AG08396 (cell line): ENCODE results near the gene TMIE.
A peak's percentile ranks its signal among the peaks of the same experiment; 100 is the strongest.
"Not testable (repeated sequence)": the region's sequence is repeated elsewhere in the genome, so short reads cannot be mapped to it uniquely, and the experiment has no call there.

ENCODE experiments used
- DNase-seq: peaks from one replicate; pipeline ENCODE4 v3.0.0; 2012; ENCODE audit warnings: low spot score, mixed read lengths

TMIE gene

DNA sequence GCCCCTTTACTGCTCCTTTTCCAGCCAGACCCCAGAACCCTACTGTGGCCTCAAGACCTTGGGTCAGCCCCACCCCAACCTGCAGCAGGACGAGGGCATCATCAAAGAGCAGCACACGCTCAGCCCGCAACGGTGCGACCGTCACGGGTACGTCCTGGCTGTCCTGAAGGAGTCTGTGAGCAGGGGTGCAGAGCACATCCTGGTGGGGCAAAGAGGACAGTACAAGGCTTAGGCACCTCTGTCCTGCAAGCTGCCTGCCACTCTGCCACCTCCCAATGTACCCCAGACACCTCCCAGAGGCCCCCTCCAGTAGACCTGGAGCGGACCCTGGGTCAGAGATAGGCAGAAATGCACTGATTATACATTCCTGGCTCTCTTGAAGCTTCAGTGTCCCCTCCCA is 15.7 kb upstream of the TMIE start:
- no peak for DNase-seq

DNA sequence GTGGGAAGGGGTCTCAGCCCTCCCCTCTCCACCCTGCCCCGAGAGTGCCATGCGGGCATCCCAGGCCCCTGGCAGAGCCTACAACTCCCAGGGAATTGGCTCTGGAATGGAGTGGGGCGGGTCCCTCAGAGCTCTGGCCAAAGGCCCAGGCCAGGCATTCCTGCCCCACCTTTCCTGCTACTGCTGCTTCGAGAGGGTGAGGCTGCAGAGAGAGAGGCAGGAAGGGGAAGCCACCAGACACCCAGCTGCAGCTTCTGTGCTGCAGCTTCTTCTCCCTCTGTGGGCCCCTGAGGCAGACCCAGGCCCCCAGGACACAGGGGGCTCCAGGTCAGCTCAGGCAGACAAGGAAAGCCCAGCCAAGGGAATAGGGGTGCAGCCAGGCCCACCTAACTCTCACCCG is 10.4 kb upstream of the TMIE start:
- DNase-seq, result no peak

DNA sequence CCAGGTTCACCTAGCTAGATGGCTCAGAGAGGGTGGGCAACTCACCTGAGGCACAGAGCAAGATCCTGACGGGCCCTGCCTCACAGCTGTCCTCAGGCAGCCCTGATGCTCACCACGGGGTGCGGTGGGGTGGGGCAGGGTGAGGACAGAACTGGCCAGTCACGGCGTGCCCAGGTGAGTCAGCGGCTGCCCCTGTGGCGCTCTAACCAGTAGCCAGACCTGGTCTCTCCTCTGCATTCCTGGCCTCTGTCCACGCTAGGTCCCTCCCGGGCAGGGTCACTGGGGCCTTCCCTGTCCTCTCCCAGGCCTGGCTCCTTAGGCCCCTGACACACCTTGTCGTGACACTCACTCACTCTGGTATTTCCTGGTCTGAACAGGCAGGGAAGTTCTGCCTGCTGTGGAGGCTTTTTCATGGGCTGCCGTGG is 8.6 kb upstream of the TMIE start:
- no peak for DNase-seq

DNA sequence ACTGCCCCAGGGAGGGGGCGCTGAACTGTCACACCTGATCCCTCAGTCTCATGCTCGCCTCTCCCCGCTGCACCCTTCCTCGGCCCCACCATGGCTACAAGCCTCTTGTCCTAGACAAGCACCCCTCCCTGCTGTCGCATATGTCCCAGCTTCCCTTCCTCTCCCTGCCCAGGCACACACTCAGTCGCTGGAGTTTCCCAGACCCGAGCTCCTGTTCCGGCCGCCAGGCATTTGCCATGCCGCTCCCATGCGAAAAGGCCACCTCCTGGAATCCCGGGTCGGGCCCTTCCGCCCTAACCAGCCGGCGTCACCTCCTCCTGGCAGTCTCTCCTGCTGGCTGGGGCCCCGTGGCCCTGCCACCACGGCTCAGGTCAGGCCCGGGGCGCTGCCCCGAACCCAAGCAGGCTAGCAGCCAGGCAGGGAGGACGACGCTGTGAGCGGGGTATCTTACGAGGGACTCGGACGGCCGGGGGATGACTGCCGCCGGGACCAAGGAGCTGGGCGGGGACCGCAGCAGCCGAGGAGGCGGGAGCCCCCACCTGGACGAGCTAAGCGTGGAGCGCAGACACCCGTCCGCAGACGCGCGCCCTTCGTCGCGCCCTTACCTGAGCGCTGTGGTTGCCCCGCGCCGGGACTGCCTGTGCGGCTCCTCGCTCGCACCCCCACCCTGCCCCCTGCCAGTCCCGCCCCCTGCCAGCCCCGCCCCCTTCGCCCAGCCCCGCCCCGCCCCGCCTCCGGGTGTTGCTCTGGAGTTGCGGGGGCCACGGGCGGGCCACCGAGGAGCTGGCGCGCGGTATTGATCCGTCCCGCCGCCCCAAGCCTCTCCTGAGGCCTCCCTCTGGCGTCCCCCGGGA is 7.9 kb upstream of the TMIE start, which contains the start of gene ALS2CL:
Gene ALS2CL, minus strand, starts transcription at position 642 of the 854 bp plus-strand sequence. CDS start 4,239 bp downstream, outside the sequence.
- DNase-seq, result peak; percentile 84

DNA sequence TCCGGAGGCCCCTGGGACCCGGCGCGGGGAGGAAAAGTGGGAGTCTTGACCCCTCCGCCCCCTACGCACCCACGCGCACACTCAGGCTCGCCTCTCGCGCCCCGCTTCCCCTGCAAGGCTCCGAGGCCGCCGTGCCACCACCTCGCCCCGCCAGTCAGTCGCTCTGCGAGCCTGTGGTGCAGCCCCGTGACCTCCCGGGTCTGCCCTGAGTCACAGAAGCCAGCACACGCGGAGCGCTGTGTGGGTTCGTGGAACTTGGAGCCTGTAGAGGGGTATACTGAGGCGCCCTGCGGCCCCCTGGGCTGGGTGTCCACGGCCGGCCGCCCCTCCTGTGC is 7.3 kb upstream of the TMIE start:
- peak; percentile 43 for DNase-seq

DNA sequence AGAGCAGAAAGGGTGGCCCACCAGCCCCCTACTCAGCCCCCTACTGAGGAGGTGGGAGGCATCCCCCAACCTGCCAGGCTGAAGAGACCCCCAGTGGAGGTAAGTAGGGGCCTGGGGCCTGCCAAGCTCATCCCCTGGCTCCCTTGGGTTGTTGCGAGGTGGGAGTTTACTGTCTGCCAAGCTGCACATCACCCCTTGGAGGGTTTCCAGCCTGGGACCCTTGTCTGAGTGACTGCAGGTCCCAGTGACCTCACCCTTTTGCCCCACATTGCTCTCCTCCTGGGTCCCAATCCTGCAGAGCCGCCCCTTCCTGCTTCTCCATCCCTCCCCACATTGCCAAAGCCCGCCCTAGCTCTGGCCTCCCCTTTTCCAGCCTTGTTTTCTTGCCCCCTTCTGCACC is 6.7 kb upstream of the TMIE start:
- DNase-seq, result no peak

DNA sequence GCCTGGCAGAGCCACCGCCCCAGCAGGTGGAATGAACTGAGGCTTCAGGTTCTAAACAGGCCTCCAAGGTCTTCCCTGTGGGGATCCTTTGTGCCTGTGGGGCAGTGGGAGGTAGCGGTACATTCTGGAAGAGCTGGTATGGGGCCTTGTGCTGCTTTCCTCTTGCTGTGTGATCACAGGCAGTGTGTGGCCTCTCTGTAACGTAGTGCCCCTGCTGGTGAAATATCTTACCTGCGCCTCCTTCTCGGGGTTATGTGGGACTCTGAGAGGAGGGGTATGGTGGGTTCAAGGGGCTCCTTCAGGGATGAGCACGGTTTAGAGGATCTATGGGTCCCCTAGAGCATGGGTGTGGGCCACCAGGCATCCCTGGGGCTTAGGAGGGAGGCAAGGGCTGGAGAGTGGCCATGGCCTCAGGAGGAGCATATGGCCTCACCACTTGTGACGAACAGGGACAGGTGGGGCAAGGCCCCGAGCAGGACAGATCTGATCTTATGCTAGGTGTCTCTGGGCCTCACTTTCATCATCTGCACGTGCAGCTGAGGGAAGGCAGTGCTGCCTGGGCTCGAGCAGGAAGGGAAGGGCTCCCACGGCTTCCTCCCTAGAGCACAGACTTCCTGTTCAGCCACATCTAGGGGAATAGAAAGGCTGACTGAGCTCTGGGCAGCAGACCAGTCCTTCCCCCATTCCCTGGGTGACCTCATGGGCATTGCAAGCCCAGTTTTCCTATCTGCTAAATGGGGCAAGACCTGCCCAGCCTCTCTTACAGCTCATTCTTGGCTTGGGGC is 5.8 kb upstream of the TMIE start:
- no peak for DNase-seq

DNA sequence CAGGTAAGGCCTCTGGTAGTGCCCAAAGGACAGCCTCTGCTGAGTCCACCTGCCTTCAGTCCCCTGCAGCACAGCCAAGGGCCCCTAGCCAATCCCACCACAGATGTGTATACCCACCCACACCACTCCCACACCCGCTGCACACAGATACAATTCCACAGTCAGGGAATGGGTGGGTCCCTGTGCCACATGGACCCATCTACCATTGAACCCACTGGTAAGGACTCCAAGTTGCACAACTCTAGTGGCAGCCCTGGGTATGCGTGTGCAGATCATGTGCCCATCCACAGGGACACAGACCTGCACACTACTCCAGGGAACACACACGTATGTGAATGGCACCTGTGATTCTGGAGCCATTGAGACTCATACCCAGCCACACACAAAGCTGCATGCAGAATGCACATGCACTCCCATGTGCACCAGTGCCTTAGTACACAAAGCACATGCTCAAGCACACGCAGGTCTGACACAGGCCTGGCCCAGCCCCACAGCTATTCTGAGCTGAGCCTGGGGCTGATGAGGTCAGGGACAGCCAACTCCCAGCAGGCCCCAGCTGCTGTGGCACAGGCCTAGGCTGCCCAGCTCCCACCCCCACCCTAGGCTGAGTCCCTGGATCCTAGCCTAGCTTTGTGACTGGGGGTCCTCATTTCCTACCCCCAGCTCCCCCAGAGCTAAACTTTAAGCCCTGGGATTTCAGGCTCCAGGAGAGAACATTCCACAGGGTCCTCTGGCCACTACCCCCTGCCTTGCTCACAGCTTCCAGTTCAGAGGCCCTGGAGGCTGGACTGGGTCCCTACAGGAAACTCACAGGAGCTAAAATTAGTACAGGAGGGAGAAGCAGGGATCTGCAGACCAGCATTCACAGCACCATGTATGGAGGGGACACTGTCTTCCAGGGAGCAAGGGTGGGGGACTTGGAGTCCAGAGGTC is 5.0 kb upstream of the TMIE start:
- DNase-seq, result peak; percentile 76

DNA sequence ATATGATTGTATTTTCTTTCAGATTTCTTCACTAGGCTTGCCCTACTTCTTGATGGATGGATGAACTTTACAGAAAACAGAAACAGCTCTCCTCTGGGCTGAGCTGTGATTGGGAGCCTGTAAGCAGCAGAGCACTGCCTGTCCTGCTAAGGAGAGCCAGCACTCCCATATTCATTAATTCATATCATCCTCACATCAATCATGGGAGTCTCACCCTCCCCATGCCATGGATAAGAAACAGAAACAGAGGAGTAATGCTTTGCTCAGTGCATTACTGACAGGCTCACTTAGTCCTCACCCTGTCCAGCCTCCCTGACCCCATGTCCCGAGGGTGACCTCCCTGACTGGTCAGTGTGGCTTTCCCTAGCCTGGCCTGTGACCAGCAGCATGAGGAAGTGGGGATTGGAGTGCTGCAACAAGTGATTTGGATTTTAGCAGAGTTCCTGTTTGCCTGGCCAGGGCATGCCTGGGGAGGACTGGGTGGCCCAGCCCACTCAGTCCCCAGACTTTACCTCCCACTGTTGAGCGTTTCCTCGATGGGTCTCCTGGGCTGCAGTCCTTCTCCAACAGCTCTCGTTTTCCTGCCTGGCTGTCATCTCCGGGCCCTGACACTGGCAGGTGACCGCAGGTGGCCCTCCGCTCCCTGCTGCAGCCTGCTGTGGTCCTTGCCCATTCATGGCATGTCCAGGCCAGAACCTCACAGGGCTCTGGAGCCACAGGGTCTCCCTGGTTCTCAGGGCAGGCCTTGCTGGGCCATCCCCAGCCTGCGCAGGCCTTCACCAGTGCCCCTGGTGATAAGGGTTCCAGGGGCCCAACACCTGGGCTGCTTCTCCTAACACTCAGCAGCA is 1.3 kb upstream of the TMIE start:
- DNase-seq, result peak; percentile 38

DNA sequence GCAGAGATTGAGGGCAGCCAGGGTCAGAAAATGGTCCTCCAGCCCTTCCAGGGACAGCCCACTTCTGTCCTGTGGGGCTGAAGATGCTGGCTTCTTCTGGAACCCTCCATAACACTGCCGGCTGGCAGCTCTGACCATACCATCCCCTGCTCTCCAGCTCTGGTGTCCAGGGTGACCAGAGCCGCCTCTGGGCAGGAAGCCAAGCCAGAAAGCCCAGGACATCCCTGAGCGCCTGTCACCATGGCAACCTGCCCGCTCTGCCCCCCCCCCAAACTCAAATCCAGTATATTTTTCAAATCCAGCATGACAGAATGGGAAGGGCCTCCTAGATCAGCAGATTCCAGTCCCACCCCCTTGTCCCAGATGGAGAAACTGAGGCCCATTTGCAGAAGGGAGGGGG is 420 bp upstream of the TMIE start:
- DNase-seq, result peak; percentile 43

DNA sequence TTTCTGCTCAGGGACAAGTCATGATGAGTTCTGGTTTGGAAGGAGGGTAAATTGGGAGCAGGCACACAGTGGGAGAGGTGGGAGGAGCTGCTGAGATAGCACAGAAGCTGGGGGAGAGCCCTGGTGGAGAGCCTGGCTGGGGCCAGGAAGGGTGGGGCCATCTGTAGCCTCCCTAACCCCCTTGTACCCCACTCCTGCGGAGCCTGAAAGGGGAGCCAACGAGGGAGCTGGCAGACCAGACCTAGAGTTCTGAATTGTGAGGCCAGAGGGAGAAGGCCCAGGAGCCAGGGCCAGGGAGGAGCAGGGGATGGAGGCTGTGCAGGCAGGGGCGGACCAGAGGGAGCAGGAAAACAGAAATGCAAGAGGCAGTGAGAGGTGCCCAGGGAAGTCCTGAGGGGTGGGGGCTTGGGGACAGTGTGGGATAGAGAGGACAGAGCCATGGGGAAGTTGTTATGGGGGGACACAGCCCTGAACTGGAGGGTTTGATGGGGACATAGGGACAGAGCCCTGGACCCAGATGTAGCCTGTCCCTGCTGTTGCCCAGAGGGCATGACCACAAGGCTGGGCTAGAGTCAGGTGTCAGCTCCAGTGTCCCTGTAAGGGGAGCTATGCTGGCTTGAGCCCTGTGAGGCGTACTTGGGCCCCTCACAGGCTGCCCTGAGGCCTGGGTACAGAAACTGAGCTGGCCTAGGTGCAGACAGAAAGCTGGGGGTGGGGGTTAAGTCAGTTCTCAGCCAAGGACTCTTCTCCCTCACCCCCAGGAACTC is 1.2 kb downstream of the TMIE start:
- no peak for DNase-seq

DNA sequence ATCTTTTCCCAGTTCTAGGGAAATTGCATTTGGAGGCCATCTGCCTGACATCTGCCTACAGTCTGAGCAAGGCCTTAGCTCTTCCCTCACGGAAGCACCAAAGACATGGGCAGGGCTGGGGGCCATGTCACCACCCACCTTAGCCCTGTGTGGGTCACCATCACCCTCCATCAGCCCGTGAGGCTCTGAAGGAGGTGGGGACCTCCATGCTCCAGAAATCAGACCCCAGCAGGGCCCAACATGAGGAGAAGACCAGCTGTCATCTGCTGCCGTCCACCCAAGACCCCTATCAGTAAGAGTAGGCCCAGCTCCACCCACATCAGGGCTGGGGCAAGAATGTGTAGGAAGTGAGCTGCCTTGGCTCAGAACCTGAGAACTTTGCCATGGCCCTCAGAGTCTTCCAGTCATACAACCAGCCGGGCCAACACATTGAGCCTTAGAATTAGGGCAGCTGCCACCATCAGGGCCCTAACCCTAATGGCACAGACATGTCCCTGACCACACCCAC is 1.9 kb downstream of the TMIE start:
- no peak for DNase-seq

DNA sequence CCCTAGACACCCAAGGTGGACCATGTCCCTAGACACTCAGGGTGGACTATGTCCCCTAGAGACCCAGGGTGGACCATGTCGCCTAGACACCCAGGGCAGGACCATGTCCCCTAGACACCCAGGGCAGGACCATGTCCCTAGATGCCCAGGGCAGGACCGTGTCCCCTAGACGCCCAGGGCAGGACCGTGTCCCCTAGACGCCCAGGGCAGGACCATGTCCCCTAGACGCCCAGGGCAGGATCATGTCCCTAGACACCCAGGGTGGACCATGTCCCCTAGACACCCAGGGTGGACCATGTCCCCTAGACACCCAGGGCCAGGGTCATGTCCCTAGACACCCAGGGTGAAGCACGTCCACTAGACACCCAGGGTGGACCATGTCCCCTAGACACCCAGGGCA is 3.2 kb downstream of the TMIE start:
- not testable (repeated sequence) for DNase-seq

DNA sequence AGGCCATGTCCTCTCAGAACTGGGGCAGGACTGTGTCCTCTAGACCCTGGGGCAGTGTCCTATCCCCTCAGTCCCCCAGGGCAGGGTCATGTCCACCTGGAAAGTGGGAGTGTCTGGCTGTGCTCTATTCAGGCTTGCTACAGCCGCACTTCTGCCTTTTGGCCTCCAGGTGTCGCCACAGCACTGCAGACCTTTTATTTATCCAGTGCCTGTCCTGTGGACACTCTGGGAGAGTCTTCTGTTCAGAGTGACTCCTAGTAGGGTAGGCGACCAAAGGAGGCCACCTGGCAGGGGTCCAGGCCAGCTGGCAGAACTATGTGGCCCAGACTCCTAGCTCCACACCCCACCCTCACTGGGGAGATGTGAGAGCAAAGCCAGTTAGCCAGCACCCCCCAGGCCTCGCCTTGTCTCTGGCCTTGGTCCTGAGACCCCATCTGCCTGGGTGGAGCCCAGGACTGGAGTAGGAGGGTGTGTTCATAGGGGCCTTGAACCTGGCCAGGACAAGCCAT is 3.9 kb downstream of the TMIE start:
- peak; percentile 82 for DNase-seq

DNA sequence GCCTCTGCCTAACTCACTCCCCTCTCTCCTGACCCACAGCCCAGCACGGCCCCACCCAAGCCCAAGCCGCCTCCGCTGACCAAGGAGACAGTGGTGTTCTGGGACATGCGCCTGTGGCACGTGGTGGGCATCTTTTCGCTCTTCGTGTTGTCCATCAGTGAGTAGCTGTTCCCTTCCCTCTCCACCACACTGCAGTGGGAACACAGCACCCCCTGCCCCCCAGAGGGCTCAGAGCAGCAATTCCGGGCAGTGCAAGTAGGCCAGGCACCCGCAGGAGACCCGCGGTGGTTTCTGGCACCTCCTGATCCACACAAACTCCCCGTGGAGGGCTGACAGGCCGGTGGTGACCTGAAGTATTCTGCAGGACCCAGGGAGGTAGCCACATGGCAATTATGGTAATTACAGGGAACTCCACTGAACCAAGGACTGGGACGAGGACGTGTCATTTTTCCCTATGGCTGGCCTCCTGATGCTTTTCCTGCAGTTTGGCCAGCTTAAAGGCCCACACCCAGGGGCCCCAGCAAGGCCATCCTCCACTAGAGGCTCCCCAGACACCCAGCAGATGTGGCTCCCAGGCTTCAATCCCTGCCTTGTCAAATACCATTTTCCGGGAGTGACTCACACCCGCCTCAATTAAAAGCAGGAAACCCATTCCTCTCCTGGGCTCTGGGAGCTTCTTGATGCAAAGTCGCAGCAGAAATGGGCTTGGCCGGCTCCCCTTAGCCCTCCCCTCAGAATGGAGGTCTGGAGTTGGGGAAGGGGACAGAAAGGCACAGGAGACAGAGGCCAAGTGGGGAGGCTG is 4.8 kb downstream of the TMIE start:
- no peak for DNase-seq

DNA sequence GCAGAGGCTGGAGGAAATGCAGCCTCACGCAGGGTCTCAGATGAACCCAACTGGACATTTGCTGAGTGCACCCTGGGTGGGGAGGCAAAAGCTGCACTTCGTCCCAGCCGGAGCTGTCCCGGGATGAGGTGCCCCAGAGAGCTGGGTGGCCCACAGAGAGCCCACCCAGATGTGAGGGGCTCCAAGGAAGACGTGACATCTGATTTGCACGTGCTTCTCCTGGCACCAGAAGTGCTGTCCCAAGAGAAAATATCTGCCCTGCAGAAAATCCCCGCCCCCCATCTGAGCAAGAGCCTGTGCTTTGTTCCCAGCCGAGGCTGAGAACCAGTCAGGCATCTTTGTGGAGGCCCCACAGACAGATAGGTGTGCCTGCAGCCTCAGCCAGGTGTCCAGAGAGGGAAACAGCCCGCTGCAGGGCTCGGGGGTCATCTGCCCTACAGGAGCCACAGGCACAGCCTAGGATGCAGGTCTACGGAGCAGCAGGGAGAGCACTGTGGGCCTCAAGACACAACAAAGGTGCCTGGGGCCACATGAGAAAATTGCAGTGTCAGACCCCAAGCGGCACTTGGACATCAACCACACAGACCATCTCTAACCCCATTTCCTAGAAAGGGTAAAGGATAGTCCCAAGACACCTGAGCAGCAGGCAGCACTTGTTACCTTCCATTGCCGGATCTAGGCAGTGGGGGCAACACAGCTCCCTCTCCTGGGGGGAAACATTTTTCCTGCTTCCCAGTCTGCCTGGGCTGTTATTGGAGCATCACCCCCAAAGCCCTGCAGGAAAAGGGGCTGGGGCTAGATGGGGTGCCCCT is 5.8 kb downstream of the TMIE start:
- no peak for DNase-seq

DNA sequence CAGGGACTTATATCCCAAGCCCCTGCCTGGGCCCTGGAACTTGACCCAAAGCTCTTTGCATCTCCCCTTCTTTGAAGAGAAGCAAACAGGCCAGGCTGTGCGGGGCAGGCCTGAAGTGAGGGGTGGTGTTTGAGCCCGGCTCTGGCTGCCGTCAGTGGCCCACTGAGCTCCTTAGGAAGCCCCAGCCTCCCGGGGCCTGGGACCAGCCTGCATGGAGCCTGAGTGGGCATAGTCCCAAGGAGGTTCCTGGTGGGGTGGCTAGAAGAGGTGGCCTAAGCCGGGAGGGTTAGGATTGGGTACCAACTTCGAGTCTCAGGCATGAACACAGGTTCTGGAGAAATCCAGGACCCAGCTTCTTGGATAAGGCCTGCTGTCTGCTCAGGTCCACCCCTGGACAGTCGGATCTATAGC is 6.4 kb downstream of the TMIE start:
- DNase-seq, result no peak

DNA sequence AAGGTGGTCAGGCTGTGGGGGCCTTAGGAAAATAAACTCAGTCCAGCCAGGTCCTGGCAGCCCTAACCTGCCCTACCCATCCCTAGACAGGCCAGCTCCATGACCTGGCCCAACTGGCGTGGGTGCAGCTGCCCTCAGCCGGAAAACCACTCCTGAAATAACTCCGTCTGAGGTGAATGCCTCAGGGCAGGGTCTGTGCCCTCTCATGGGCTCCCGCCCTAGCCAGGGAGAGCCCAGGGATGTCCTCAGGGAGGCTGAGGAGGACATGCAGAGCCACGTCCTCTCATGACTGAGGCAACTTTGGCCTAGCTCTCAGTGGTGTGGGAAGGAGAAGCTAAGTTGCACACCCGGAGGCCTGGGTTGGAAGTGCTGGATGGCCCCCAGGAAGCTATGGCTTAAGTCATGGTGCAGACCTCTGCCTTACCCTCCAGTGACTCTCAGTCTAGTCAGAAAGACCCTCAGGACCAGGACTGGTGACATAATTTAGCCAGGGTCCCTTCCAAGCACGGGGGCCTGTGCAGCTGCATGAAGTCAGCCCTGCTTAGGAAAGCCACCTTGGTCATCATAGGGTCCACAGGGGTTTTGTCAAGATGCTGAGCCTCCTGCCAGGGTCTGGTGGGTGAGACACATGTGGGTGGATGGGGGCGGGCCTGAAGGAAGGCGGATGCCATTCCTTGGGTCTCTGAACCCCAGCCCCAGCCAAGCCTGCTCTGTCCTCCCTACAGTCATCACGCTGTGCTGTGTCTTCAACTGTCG is 7.4 kb downstream of the TMIE start:
- no peak for DNase-seq
